NCI-H2029 treated with DMSO at 0.1 percent for 48 hours (cell line): Measurements from ENCODE around the gene SERPING1.
A peak's percentile ranks its signal among the peaks of the same experiment; 100 is the strongest.

Experiments
- DNase-seq: peaks from one replicate; lab custom pipeline; 2025; lab: John Stamatoyannopoulos, UW

SERPING1 gene

GRCh38 chr11:57652662-57653061 lies 55.2 kb downstream of the SERPING1 start:
- no peak for DNase-seq

GRCh38 chr11:57653163-57653562 lies 55.7 kb downstream of the SERPING1 start:
- DNase-seq = no peak

GRCh38 chr11:57656885-57657193 lies 59.4 kb downstream of the SERPING1 start:
- DNase-seq = no peak

GRCh38 chr11:57657194-57658022 lies 59.9 kb downstream of the SERPING1 start, which contains the start of gene CLP1:
Gene CLP1 (plus strand): TSS chr11:57657762. CDS start chr11:57659477, 1,715 bp downstream.
- DNase-seq = peak; percentile 97

GRCh38 chr11:57658023-57658361 lies 60.5 kb downstream of the SERPING1 start:
- no peak for DNase-seq

GRCh38 chr11:57659669-57660068 lies 62.2 kb downstream of the SERPING1 start:
- DNase-seq = no peak

GRCh38 chr11:57662893-57663292 lies 65.4 kb downstream of the SERPING1 start:
- no peak for DNase-seq

- DNase-seq = no peak
Observed at GRCh38 chr11:57663975-57664374, 66.5 kb downstream of the SERPING1 start.
